ENCODE measurements around the gene NME9. TPM values are rescaled to one million over a fixed set of nuclear protein-coding genes. Genes with fewer than 3 reads are reported as not detected.

The NME9 gene
- total RNA-seq, 1 experiment from 2014 or later, result not detected

DNA sequence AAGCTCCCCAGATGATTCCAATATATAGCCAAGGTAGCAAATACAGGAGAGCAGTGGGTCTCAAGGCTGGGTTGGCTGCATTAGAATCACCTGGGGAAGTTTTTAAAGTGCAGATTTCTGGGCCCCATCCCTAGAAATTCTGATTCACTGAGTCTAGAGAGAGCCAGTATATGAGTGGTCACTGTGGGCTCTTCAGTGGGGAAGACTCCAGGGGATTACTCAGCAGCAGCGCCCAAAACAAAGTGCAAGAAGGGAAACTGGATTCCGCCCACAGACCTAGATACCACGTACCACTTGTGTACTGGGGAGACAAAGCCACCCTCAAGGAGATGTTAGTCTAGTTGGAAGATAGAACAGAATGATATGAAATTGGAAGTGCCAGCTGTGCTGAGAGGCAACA, 40.0 kb downstream of the NME9 start:
- TF ChIP-seq ESRRA (CRISPR knock-in tag; IDR thresholded peaks at IDR 0.05; ENCODE audit: borderline replicate concordance) (no peak), NFYB (CRISPR knock-in tag; conservative IDR thresholded peaks at IDR 0.05; ENCODE audit: low read depth) (no peak), CREM (CRISPR knock-in tag; IDR thresholded peaks at IDR 0.05) (no peak), ZNF512 (CRISPR knock-in tag; IDR thresholded peaks at IDR 0.05; ENCODE audit: borderline replicate concordance) (no peak)
- H3K4me3 Mint-ChIP-seq, result no peak overlapping the region
- ChIA-PET CTCF (no interaction called here), POLR2A (no interaction called here)
- H3K9me3 Mint-ChIP-seq, result no peaks in the 10 kb centered on the region
- no peak overlapping the region for H3K27ac Mint-ChIP-seq
- DNase-seq (ENCODE audit: low spot score), result no peak
- no peaks in the 10 kb centered on the region for H3K4me1 Mint-ChIP-seq
- peaks cover 32% of the 10 kb centered on the region for H3K36me3 Mint-ChIP-seq
- no peaks in the 10 kb centered on the region for H3K27me3 Mint-ChIP-seq (ENCODE audit: low read depth)
- no peak for ATAC-seq

GRCh38 chr3:138289260-138289659, 40.4 kb downstream of the NME9 start:
- Mint-ChIP-seq H3K4me1 (no peaks in the 10 kb centered on the region), H3K27ac (no peak overlapping the region), H3K9me3 (no peaks in the 10 kb centered on the region), H3K27me3 (ENCODE audit: low read depth) (no peaks in the 10 kb centered on the region), H3K4me3 (no peak overlapping the region), H3K36me3 (peaks cover 32% of the 10 kb centered on the region)
- DNase-seq (ENCODE audit: low spot score) (no peak), ATAC-seq (no peak)
- TF ChIP-seq HMGA2 (CRISPR knock-in tag; IDR thresholded peaks at IDR 0.05) (no peak), E2F1 (CRISPR knock-in tag; IDR thresholded peaks at IDR 0.05) (no peak), TEAD4 (CRISPR knock-in tag; IDR thresholded peaks at IDR 0.05) (no peak), FOXJ3 (CRISPR knock-in tag; IDR thresholded peaks at IDR 0.05; ENCODE audit: borderline replicate concordance) (no peak), RELA (CRISPR knock-in tag; IDR thresholded peaks at IDR 0.05; ENCODE audit: borderline replicate concordance) (no peak), ZNF232 (CRISPR knock-in tag; IDR thresholded peaks at IDR 0.05) (no peak), HMGXB4 (CRISPR knock-in tag; IDR thresholded peaks at IDR 0.05) (no peak), CBFB (CRISPR knock-in tag; IDR thresholded peaks at IDR 0.05; ENCODE audit: low read depth) (no peak), NFATC4 (CRISPR knock-in tag; IDR thresholded peaks at IDR 0.05) (no peak), ETV6 (CRISPR knock-in tag; IDR thresholded peaks at IDR 0.05) (no peak), ZSCAN18 (CRISPR knock-in tag; IDR thresholded peaks at IDR 0.05) (no peak), ATF1 (CRISPR knock-in tag; IDR thresholded peaks at IDR 0.05) (no peak)
- POLR2A ChIA-PET, result no interaction called here
- CTCF ChIA-PET, result no interaction called here

DNA sequence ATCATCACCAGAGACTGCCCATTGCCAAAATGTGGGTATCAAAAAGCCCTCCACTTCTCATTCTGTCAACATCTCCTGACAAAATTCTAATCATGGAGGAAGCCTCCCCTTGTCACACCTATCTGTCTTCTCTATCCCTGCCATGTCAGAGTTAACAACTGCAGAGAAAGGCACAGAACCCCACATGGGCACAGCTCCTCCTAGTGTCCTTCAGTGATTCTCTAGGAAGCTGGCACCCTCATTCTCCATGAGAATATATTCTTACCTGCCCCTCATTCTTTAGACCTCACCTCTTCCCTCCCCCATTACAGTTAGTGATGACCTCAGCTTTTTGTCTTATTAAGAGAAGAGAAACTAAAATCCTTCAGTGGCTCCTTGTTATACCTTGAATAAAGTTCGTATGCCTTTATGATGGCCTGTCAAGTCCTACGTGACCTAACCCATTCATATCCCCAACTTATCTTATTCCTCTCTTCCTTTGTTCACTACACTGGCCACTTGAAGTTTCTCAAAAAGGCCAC, 44.6 kb downstream of the NME9 start:
- Mint-ChIP-seq H3K4me3 (no peak overlapping the region), H3K36me3 (peaks cover 10% of the 10 kb centered on the region), H3K27me3 (ENCODE audit: low read depth) (no peaks in the 10 kb centered on the region), H3K27ac (no peak overlapping the region), H3K4me1 (no peaks in the 10 kb centered on the region), H3K9me3 (no peaks in the 10 kb centered on the region)
- ATAC-seq (peak; percentile 71), DNase-seq (ENCODE audit: low spot score) (no peak)
- ChIA-PET POLR2A (no interaction called here), CTCF (interaction anchor here (1.0 to 1.9 kb wide), 5 partner anchors 17 to 133 kb away, joined by 3 to 4 read pairs (median 4); partner anchors contain the start of gene DBR1)
- TF ChIP-seq ATF1 (CRISPR knock-in tag; IDR thresholded peaks at IDR 0.05) (no peak), PRRX2 (CRISPR knock-in tag; IDR thresholded peaks at IDR 0.05) (no peak), CTCF (IDR thresholded peaks at IDR 0.05) (no peak), E2F5 (CRISPR knock-in tag; IDR thresholded peaks at IDR 0.05) (no peak), HMGA2 (CRISPR knock-in tag; IDR thresholded peaks at IDR 0.05) (no peak), KAT7 (CRISPR knock-in tag; IDR thresholded peaks at IDR 0.05; ENCODE audit: borderline replicate concordance) (no peak), TCF7 (CRISPR knock-in tag; IDR thresholded peaks at IDR 0.05; ENCODE audit: low read depth) (no peak), ZNF671 (CRISPR knock-in tag; IDR thresholded peaks at IDR 0.05) (no peak), SMAD3 (CRISPR knock-in tag; IDR thresholded peaks at IDR 0.05; ENCODE audit: borderline replicate concordance) (no peak), ETV6 (CRISPR knock-in tag; IDR thresholded peaks at IDR 0.05) (no peak), MXD4 (CRISPR knock-in tag; IDR thresholded peaks at IDR 0.05; ENCODE audit: borderline replicate concordance) (no peak), MAX (CRISPR knock-in tag; IDR thresholded peaks at IDR 0.05) (no peak)
